HG02840 (cell line): ENCODE measurements around the gene PIGW.
A peak's percentile ranks its signal among the peaks of the same experiment; 100 is the strongest.

Source experiments
- ATAC-seq: cut with Tn5 transposase; IDR thresholded peaks from one replicate; pipeline ENCODE4 v1.9.1; 2021; ENCODE audit warnings: mild to moderate bottlenecking, moderate library complexity, moderate number of reproducible peaks; ENCODE audit not compliant: unreplicated experiment, low FRiP score

The PIGW gene

DNA sequence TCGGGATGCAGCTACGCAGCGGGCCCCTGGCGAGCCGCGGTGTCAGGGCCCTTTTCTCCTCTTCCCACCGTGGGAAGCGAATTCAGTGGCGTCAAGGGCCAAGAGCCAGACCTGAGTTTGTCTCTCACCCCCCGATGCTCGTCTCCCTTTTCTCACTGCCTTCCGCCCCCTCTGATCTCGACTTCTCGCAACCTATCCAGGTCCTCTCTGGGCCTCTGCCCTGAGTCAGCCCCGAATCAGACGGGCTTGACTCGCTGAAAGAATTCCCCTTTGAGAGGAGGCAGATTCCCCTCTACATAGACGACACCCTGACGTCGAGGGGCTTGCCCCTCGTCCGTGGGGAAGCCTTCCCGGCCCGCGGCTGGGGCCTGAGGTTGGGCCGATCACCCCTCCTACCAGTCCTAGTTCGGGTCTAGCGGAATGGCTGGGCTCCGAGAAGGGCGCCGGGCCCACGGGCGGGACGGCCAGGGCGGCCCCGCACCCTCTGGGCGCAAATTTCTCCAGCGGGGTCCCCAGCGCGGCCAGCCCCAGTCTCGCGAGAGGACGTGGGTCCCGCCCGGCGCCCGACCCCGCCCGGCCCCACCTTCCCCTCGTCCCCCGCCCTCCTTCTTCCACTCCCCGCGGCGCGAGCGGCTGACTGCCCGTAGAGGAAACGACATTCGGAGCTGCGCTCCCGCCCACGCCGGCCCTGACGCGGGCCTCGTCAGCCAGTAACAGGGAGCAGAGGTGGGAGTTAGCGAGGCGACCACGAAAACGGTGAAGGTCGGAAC lies 9.7 kb downstream of the PIGW start, which contains the start of gene GGNBP2:
TSS of gene GGNBP2 (plus strand) at position 613 of the 770 bp plus-strand sequence. CDS start 806 bp downstream, outside the sequence.
- peak; percentile 46 for ATAC-seq

GRCh38 chr17:36545077-36545464 lies 10.3 kb downstream of the PIGW start:
- peak; percentile 38 for ATAC-seq

GRCh38 chr17:36545465-36546417 lies 11.0 kb downstream of the PIGW start:
- peak; percentile 64 for ATAC-seq

DNA sequence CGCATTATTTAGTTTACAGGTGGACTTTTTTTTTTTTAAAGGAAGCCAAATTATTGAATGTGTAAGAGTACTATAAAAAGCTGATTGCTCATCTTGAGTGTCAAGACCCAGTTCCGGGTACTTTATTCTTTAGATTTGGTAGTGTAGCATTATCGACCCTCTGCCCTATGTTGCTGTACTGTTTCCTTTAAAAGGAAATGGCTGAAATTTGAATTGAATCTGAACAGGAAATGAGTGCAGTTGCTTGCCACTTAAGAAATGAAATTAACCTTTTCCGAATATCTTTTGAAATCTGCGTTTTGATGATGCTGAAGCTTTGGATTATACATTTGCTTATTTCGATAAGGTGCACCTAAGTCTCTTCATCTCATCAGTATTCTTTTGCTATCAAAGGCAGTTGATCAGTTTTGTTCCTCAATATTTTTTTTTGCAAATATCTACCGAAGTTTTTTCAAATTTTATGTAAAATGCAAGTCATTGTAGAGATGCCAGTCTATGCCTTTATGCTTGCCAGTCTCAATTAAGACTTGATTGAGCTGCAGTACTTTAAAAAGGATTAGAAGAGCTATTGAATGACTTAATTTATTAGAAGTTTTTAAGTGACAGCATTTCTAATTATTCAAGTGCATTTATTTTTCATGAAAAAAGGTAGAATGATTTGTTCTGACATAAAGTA lies 11.8 kb downstream of the PIGW start:
- no peak for ATAC-seq

DNA sequence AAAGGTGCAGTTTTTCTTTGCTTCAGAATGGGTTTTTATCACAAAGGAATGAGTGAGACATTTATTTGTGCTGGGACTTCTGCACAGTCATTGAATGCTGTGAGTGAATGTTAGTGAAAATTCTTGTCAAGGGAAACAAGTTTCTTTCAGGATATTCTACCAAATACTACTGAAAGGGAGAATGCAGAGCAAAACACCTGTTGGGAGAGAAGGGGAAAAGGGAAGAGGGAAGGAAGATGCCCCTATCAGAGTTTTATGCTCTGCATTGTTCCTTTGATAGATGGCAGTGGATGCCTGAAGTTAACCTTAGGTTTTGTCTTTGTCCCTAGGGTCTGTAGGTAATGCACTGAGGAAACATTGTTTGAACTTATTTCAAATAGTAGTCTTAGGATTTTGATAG lies 13.0 kb downstream of the PIGW start:
- no peak for ATAC-seq

GRCh38 chr17:36550491-36551417 lies 16.0 kb downstream of the PIGW start:
- no peak for ATAC-seq

DNA sequence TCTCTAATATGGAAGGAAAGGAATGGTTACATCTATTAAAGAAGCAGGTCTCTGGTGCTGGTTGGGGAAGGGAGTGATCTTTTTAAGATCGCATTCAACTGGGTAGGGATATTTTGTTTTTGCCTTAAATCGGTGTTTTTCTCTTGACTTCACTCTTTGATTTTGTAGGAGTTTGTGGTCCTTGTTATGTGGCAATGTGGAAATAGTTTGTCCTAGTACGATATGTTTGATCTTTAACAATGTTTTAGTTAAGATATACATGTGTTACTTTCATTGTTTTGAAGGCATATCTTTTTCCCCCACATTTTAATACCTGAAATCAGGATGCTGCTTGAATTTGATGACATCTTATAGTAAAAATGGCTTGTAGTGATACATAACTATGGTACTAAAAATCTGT lies 18.7 kb downstream of the PIGW start:
- no peak for ATAC-seq

GRCh38 chr17:36566081-36566480 lies 31.3 kb downstream of the PIGW start:
- ATAC-seq, result no peak

GRCh38 chr17:36575028-36575427 lies 40.2 kb downstream of the PIGW start:
- ATAC-seq, result no peak

DNA sequence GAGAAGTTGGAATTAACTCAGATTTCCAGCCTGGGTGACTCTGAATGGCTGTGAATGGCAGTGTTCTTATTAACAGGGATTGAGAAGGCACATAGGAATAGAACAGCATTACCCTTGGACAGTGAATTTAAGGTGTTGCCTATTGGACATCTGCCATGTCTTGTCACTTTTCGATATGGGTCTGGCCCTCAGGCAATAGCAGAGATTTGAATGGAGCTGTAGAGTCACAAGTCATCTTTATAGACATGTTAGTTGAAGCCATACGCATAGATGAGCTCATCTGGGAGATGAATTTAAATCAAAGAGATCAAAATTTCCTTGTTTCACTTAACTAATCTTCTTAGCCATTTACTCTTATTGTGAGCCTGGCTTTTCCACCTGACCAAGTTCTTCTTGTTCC lies 42.0 kb downstream of the PIGW start:
- no peak for ATAC-seq

DNA sequence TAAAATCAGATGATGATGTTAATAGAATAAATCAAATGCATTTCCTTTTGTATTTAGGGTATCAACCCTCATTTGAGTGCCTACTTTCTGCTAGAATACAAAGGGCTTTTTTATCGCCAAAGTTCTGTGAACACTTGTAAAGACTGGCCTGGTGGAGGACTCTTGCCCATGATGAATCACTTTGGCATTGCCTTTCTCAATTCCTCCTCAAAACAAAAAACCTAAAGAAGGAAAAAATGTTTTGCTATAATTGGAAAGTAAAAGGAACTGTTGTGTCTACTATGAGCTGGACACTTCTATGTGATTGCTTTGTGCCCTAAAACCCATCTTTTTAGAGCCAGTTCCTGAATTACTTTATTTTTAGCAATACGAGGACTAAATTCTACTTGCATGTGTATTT lies 43.9 kb downstream of the PIGW start:
- no peak for ATAC-seq

DNA sequence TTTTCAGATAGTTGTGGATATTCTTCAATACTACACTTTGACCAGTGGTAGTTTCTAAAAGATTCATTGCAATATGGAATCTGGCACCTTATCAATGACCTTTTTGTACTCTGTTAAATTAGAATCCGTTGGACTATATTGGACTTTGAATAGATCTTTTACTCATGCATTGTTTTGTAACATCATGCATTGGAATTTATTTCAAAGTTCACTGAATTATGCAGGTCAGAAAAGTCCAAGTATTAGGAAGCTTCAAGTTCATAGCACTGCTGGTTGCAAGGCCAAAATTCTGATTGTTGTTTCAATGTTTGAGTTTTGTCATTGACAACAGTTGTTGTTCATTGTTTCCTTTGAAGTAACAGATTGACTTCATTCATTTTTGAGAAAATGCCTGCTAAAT lies 49.0 kb downstream of the PIGW start:
- ATAC-seq, result no peak

DNA sequence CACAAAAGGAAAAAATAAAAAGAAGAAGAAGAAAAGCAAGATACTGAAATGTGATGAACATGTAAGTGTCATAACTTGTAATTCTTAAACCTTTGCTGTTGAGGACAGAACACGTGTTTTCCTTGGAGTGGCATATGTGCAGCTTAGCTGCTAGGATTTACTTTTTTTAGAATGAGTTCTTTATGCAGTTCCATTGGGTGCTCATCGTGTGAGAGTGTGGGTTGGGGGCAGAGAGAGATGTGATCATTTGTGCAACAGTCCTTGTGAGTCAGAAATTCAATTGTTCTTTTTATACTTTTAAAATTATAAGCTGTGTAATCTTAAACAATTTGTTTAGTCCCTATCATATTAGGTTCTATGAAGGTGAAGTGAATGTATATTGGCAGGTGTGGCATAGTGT lies 51.4 kb downstream of the PIGW start:
- no peak for ATAC-seq
